Stomach (tissue), 4 donors: ENCODE results near the gene TMEM30A.

Source experiments
- POLR2AphosphoS5 ChIP-seq, 3 donors: sonication (generic); formaldehyde crosslinking; IDR thresholded peaks; one replicate each; pipeline ENCODE4 v1.6.1; 2016; ENCODE audit warnings: antibody characterized with exemption in 3 of 3
- TF ChIP-seq, protein P1 (sequence below), 7 experiments: fragments of 450-650 bp in 4 of 7; fragments of 200-600 bp in 3 of 7; sonication (generic) in 3 of 7; IDR thresholded peaks; one replicate each; pipeline ENCODE4 v1.5.1; 2016 to 2019; ENCODE audit warnings: antibody characterized with exemption in 7 of 7, control low read depth in 2 of 7, mild to moderate bottlenecking in 1 of 7

DNA sequence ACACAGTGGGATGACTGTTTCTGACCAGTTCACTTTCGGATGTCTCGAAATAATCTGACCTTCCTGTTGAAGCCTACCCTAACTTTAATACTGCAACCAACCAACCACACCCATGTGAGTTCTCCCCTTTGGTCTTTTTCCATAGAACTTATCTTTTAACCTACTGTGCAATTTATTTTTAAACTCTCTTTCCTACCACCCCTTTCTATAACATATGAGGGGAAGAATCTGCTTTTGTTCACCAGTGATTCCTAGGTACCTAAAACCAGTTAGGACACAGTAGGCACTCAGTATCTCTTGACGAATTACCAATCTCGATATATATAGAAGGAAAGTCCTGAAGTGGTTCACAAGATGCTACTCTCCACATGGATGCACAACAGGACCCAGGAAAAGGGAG lies 48.0 kb downstream of the TMEM30A start:
- no peak for TF ChIP-seq POLR2AphosphoS5 (IDR thresholded peaks at IDR 0.05)
- TF ChIP-seq, protein P1, sequence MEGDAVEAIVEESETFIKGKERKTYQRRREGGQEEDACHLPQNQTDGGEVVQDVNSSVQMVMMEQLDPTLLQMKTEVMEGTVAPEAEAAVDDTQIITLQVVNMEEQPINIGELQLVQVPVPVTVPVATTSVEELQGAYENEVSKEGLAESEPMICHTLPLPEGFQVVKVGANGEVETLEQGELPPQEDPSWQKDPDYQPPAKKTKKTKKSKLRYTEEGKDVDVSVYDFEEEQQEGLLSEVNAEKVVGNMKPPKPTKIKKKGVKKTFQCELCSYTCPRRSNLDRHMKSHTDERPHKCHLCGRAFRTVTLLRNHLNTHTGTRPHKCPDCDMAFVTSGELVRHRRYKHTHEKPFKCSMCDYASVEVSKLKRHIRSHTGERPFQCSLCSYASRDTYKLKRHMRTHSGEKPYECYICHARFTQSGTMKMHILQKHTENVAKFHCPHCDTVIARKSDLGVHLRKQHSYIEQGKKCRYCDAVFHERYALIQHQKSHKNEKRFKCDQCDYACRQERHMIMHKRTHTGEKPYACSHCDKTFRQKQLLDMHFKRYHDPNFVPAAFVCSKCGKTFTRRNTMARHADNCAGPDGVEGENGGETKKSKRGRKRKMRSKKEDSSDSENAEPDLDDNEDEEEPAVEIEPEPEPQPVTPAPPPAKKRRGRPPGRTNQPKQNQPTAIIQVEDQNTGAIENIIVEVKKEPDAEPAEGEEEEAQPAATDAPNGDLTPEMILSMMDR (IDR thresholded peaks at IDR 0.05) = no peak
